C4-2B (cell line): ENCODE results near the gene GPR108.

Experiments
- H3K27ac ChIP-seq: fragments of 450-650 bp; 2 replicates; pipeline ENCODE4 v1.5.1; 2017
- ZFX ChIP-seq: fragments of 450-650 bp; IDR thresholded peaks from 2 replicates; pipeline ENCODE4 v1.6.1; 2017
- TF ChIP-seq, protein P1 (sequence below): fragments of 450-650 bp; conservative IDR thresholded peaks from 2 replicates; pipeline ENCODE4 v1.5.1; 2017; ENCODE audit warnings: mild to moderate bottlenecking

Gene GPR108

DNA sequence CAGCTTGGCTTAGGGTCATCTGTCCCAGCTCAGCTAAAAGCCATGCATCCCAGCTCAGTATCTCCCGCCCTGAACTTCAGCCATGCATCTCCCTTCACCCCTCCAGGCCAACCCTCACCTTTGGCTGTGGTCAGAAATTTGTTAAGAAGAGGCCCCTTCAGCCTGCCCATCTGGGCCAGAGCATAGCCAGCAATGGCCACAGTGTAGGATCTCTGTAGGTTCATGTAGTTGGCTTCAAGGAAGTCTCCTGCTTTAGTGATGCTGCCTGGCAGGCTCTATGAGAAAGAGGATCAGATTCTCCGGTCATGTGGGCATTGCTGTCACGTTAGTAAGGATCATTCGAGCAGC, 50.8 kb downstream of the GPR108 start:
- TF ChIP-seq, protein P1, sequence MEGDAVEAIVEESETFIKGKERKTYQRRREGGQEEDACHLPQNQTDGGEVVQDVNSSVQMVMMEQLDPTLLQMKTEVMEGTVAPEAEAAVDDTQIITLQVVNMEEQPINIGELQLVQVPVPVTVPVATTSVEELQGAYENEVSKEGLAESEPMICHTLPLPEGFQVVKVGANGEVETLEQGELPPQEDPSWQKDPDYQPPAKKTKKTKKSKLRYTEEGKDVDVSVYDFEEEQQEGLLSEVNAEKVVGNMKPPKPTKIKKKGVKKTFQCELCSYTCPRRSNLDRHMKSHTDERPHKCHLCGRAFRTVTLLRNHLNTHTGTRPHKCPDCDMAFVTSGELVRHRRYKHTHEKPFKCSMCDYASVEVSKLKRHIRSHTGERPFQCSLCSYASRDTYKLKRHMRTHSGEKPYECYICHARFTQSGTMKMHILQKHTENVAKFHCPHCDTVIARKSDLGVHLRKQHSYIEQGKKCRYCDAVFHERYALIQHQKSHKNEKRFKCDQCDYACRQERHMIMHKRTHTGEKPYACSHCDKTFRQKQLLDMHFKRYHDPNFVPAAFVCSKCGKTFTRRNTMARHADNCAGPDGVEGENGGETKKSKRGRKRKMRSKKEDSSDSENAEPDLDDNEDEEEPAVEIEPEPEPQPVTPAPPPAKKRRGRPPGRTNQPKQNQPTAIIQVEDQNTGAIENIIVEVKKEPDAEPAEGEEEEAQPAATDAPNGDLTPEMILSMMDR, result no peak
- no peak overlapping the region for H3K27ac ChIP-seq

DNA sequence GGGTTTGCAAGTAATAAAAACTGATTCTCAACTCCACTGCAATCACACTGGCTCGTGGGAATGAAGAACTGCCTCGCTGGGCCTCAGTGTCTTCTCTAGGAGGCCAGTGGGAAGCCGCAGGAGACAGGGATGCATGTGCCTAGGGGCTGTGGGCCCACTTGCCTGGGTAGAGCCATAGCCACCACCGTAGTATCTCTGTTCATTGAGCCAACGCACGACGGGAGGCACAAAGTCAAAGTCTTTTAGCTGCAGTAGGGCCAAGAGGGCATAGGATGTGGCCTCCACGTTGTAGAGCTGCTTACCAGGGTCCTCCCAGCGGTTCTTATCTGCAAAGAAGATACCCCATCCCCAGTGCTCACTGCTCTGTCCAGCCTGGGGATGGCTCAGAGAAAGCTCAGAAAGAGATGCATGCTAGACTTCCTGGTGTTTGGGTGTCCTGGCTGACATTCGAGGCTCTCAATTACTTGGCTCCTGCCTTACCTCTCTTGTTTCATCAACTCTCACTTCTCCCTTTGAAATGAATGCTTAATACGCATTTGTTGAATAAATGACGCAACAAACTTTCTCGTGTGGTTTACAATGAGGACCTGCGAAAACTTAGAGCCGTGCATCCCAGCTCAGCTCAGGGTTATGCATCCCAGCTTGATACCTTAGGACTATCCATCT, 51.3 kb downstream of the GPR108 start:
- no peak overlapping the region for H3K27ac ChIP-seq
- TF ChIP-seq, protein P1, result no peak
- TF ChIP-seq ZFX, result no peak

- H3K27ac ChIP-seq, result no peak overlapping the region
- no peak for TF ChIP-seq ZFX
- TF ChIP-seq, protein P1, result no peak
Measured at GRCh38 chr19:6685482-6685881, 51.9 kb downstream of the GPR108 start.

DNA sequence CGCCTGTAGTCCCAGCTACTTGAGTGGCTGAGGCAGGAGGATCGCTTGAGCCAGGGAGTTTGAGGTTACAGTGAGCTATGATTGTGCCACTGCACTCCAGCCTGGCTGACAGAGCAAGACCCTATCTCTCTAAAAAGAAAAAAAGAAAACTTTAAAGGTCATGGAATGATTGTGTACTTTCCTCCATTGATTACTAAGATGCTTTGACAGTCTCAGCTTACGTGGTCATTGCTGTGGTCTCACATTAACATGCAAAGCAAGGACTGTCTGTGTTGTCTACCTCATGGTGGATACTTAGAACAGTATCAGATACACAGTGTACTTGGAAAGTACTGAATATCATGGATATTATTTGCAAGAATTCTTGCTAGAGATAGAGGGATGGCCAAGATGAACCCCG, 53.4 kb downstream of the GPR108 start:
- TF ChIP-seq, protein P1, result no peak
- no peak for TF ChIP-seq ZFX
- H3K27ac ChIP-seq, result no peak overlapping the region

DNA sequence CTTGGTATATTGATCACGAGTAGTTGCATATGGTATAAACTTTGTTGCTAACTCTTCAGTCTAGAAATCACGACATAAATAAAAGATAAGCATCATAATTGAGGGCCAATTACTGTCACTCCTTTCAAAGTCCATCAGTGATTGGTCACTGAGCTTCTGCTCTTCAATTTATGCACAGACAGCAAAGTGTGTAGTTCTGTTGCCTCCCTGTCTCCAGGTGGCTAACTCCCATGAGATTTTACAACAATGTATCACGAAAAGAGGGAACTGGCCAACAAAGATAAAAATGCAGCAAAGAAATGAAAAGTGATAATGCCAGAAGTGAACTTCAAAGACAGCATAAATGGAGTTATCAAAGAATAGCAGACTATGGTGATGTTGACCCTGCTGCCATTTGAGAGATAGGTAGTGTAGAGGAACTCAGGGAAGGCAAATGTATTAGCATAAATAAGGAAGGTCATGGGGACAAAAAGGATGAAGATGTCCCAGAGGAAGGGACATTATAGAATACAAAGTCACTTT, 54.7 kb downstream of the GPR108 start:
- H3K27ac ChIP-seq, result no peak overlapping the region
- TF ChIP-seq, protein P1, result no peak
- no peak for TF ChIP-seq ZFX

DNA sequence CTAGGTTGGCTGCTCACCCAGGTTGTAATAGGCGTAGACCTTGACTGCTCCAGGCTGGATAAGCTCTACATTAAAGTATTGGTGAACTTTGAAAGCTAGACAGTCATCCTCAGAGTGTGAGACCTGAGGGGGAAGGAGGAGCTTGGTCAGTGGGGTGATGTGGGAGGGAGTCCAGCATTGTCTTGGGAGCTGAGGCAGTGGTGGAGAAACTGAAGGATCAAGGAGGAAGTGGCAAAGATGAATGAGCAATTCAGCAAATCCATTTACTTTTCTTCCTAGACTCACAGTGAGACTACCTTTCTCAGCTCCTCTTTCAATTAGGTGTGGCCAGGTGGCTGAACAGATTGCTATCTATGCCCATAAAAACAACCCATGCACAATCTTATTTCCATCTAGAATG, 57.2 kb downstream of the GPR108 start:
- TF ChIP-seq ZFX, result no peak
- TF ChIP-seq, protein P1, result no peak
- no peak overlapping the region for H3K27ac ChIP-seq
